Adipose tissue (tissue), 3 donors: ENCODE measurements around the gene PARP16. TPM values are rescaled to one million over a fixed set of nuclear protein-coding genes. Genes with fewer than 3 reads are reported as not detected.
A peak's percentile ranks its signal among the peaks of the same experiment; 100 is the strongest.
"Not testable (repeated sequence)": the region's sequence is repeated elsewhere in the genome, so short reads cannot be mapped to it uniquely, and the experiment has no call there.

Experiments
- H3K27ac ChIP-seq: one replicate; pipeline ENCODE4 v1.5.1; 2013; ENCODE audit warnings: low read depth, low read length
- WGBS, 3 donors: extraction: QIAGEN DNeasy Blood & Tissue Kit; methylation state at CpG; one replicate each; pipeline ENCODE4 v1.1.7; 2013; 5-methylcytosine and 5-hydroxymethylcytosine counted together
- polyA plus RNA-seq, 3 donors: library from polyadenylated mRNA; stranded (reverse); fragments of 200-250 nt; gene quantifications; one replicate each; pipeline ENCODE4 v1.2.3, GENCODE V29; 2013
- donor health status: healthy with polysubstance abuse.
- donor health status: Bipolar disorder and iron deficiency.
- donor health status: healthy.

PARP16 gene
- polyA plus RNA-seq, 3 donors, result 5.6 to 9.3 (median 6.8) TPM

GRCh38 chr15:65254758-65255157 is 31.9 kb downstream of the PARP16 start:
- peak overlapping the region; percentile 22 for H3K27ac ChIP-seq
- WGBS, 3 donors, result 37 to 79% (median 39%) methylated on average over 1 of the region's 1 CpG

- WGBS, 3 donors, result 47 to 62% (median 52%) methylated on average over 4 of the region's 4 CpGs
- H3K27ac ChIP-seq, result peak overlapping the region; percentile 22
Measured at GRCh38 chr15:65254356-65254755, 32.3 kb downstream of the PARP16 start.

GRCh38 chr15:65249641-65250040 is 37.0 kb downstream of the PARP16 start:
- no peak overlapping the region for H3K27ac ChIP-seq
- 82 to 92% (median 84%) methylated on average over 2 of the region's 2 CpGs for WGBS, 3 donors

- H3K27ac ChIP-seq, result no peak overlapping the region
- WGBS, 3 donors, result 69 to 82% (median 79%) methylated on average over 9 of the region's 9 CpGs
Measured at GRCh38 chr15:65248511-65249255, 38.0 kb downstream of the PARP16 start.

- H3K27ac ChIP-seq, result no peak overlapping the region
- 97 to 99% (median 98%) methylated on average over 6 of the region's 6 CpGs for WGBS, 3 donors
Measured at GRCh38 chr15:65246939-65247338, 39.7 kb downstream of the PARP16 start.

- H3K27ac ChIP-seq, result no peak overlapping the region
- WGBS, 3 donors, result 79 to 94% (median 83%) methylated on average over 8 of the region's 8 CpGs
Measured at GRCh38 chr15:65246026-65246714, 40.5 kb downstream of the PARP16 start.

- WGBS, 3 donors, result 64 to 87% (median 67%) methylated on average over 11 of the region's 11 CpGs
- no peak overlapping the region for H3K27ac ChIP-seq
Measured at GRCh38 chr15:65245096-65245856, 41.4 kb downstream of the PARP16 start.

GRCh38 chr15:65244638-65245037 is 42.0 kb downstream of the PARP16 start:
- peak overlapping the region; percentile 43 for H3K27ac ChIP-seq

GRCh38 chr15:65236443-65236842 is 50.2 kb downstream of the PARP16 start:
- 95 to 99% (median 96%) methylated on average over 6 to 8 of the region's 8 CpGs for WGBS, 3 donors
- not testable (repeated sequence) for H3K27ac ChIP-seq

GRCh38 chr15:65233696-65234095 is 53.0 kb downstream of the PARP16 start:
- H3K27ac ChIP-seq, result no peak overlapping the region
- WGBS, 3 donors, result 56 to 78% (median 63%) methylated on average over 5 of the region's 5 CpGs

- no peak overlapping the region for H3K27ac ChIP-seq
- 74 to 95% (median 94%) methylated on average over 3 of the region's 3 CpGs for WGBS, 3 donors
Measured at GRCh38 chr15:65232520-65232919, 54.2 kb downstream of the PARP16 start.

GRCh38 chr15:65231306-65231705 is 55.4 kb downstream of the PARP16 start:
- H3K27ac ChIP-seq, result no peak overlapping the region
- 84 to 96% (median 84%) methylated on average over 10 of the region's 10 CpGs for WGBS, 3 donors

- WGBS, 3 donors, result 64 to 81% (median 80%) methylated on average over 4 of the region's 10 CpGs
- not testable (repeated sequence) for H3K27ac ChIP-seq
Measured at GRCh38 chr15:65226901-65227300, 59.8 kb downstream of the PARP16 start.

- 87 to 100% (median 100%) methylated on average over 2 to 3 of the region's 3 CpGs for whole genome bisulfite sequencing, 3 donors
- no peak overlapping the region for H3K27ac ChIP-seq
Measured at GRCh38 chr15:65226221-65226620, 60.5 kb downstream of the PARP16 start.

GRCh38 chr15:65223996-65224395 is 62.7 kb downstream of the PARP16 start:
- H3K27ac ChIP-seq, result no peak overlapping the region
- 60 to 87% (median 78%) methylated on average over 6 of the region's 6 CpGs for WGBS, 3 donors

GRCh38 chr15:65222891-65223290 is 63.8 kb downstream of the PARP16 start:
- WGBS, 3 donors, result 86 to 92% (median 91%) methylated on average over 4 of the region's 4 CpGs
- H3K27ac ChIP-seq, result no peak overlapping the region

- no peak overlapping the region for H3K27ac ChIP-seq
- WGBS, 3 donors, result 87 to 98% (median 93%) methylated on average over 2 of the region's 2 CpGs
Measured at GRCh38 chr15:65221697-65222096, 65.0 kb downstream of the PARP16 start.

GRCh38 chr15:65219137-65219536 is 67.5 kb downstream of the PARP16 start:
- 91 to 96% (median 93%) methylated on average over 3 of the region's 3 CpGs for WGBS, 3 donors

More at GRCh38 chr15:65219137-65219536, 67.5 kb downstream of the PARP16 start:
- no peak overlapping the region for H3K27ac ChIP-seq
